NCI-H345 (cell line): ENCODE data around the gene USP5.

Experiments
- DNase-seq: peaks from one replicate; lab custom pipeline; 2025; lab: John Stamatoyannopoulos, UW

USP5 gene

DNA sequence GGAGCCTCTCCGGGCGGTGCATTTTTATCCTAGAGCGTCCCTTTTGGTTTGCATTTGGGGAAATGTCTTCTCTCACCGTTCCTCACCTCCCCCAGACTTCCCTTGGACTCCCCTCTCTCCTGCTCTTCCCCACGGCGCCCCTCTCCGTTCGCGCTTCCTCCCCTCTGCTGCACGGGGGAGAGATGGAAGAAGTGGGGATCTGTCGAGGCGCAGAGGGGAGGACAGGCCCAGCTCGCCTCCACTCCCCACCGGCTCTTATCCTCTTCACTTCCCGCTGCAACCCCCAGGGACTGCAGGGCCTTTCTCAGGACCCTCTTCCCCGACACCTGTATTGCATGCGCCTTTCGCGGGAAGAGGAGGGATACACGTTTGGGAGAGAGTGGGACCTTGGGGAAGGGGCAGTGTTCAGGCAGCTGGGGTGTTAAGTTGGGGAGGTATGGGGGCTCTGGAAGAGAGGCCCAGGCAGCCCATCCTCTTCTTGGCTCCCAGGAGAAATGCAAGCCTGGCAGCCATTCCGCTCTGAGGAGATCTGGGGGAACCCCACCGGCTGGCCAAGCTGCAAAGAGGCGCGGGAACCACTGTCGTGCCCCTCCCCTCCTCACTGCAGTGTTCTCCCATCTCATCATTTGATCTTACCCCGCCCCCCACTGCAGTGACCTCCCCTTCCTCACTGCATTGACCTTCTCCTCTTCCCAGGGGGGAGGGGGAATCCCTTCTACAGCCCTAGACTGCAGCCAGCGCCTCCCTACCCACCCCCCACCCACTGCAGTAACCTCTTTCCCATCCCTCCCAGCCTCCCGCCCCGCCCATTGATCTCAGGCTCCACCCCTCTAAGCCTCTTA is 63.2 kb downstream of the USP5 start:
- peak; percentile 56 for DNase-seq

DNA sequence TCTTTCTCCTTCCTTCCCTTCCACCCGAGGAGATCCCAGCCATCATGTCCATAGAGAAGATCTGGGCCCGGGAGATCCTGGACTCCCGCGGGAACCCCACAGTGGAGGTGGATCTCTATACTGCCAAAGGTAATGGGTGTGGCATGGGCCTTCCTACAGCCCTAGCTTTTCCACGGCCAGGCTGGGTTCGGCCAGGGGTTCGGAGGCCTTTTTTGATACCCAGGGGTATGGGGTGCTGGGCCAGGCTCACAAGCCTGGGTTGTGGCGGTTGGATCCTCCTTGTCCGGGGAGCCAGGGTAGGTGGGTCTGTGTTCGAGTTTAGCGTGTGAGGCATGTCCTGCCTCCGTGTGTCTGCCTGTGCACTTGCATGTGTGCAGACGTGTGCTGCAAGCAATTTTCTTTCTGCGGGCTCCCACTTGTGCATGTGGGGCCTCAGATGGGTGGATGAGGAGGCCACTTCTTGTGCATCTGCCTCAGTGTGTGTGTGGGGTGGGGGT is 63.9 kb downstream of the USP5 start:
- no peak for DNase-seq
